Measurements from ENCODE around the gene SLC25A21.
A peak's percentile ranks its signal among the peaks of the same experiment; 100 is the strongest.
"Not testable (repeated sequence)": the region's sequence is repeated elsewhere in the genome, so short reads cannot be mapped to it uniquely, and the experiment has no call there.

SLC25A21 gene

GRCh38 chr14:36935976-36936678, 236.3 kb downstream of the SLC25A21 start:
- no peak for DNase-seq

- no peak for DNase-seq
Measured at GRCh38 chr14:36934304-36934703, 238.1 kb downstream of the SLC25A21 start.

- DNase-seq = no peak
Measured at GRCh38 chr14:36931791-36932190, 240.6 kb downstream of the SLC25A21 start.

- no peak for DNase-seq
Measured at GRCh38 chr14:36928432-36928831, 244.0 kb downstream of the SLC25A21 start.

- DNase-seq = no peak
Measured at GRCh38 chr14:36925094-36925493, 247.3 kb downstream of the SLC25A21 start.

- no peak for DNase-seq
Measured at GRCh38 chr14:36916668-36917067, 255.7 kb downstream of the SLC25A21 start.

- no peak for DNase-seq
Measured at GRCh38 chr14:36915081-36915480, 257.3 kb downstream of the SLC25A21 start.

GRCh38 chr14:36910578-36910977, 261.8 kb downstream of the SLC25A21 start:
- no peak for DNase-seq

- no peak for DNase-seq
Measured at GRCh38 chr14:36905272-36905888, 267.0 kb downstream of the SLC25A21 start.

- DNase-seq = no peak
Measured at GRCh38 chr14:36901861-36902260, 270.5 kb downstream of the SLC25A21 start.

- DNase-seq = no peak
Measured at GRCh38 chr14:36900846-36901245, 271.6 kb downstream of the SLC25A21 start.

- not testable (repeated sequence) for DNase-seq
Measured at GRCh38 chr14:36896300-36896699, 276.1 kb downstream of the SLC25A21 start.

GRCh38 chr14:36884049-36884448, 288.4 kb downstream of the SLC25A21 start:
- DNase-seq = no peak

- DNase-seq = no peak
Measured at GRCh38 chr14:36880276-36880675, 292.1 kb downstream of the SLC25A21 start.

- no peak for DNase-seq
Measured at GRCh38 chr14:36879558-36879957, 292.8 kb downstream of the SLC25A21 start.

- no peak for DNase-seq
Measured at GRCh38 chr14:36874396-36875138, 297.8 kb downstream of the SLC25A21 start.

GRCh38 chr14:36870776-36871175, 301.6 kb downstream of the SLC25A21 start:
- no peak for DNase-seq

GRCh38 chr14:36869125-36869524, 303.3 kb downstream of the SLC25A21 start:
- DNase-seq = no peak

- DNase-seq = no peak
Measured at GRCh38 chr14:36866867-36867266, 305.5 kb downstream of the SLC25A21 start.

GRCh38 chr14:36863271-36863670, 309.1 kb downstream of the SLC25A21 start:
- no peak for DNase-seq

- not testable (repeated sequence) for DNase-seq
Measured at GRCh38 chr14:36862237-36862636, 310.2 kb downstream of the SLC25A21 start.

GRCh38 chr14:36860831-36861230, 311.6 kb downstream of the SLC25A21 start:
- no peak for DNase-seq

- DNase-seq = no peak
Measured at GRCh38 chr14:36859119-36859518, 313.3 kb downstream of the SLC25A21 start.

- DNase-seq = peak; percentile 2
Measured at GRCh38 chr14:36857842-36858445, 314.5 kb downstream of the SLC25A21 start.
